WTC11 (cell line): ENCODE measurements around the gene SPATA17. TPM values are rescaled to one million over a fixed set of nuclear protein-coding genes. Genes with fewer than 3 reads are reported as not detected.
A peak's percentile ranks its signal among the peaks of the same experiment; 100 is the strongest.

Source experiments
- ATAC-seq: fragments of 200-7000 bp; cut with Tn5 transposase; 2 replicates; pipeline ENCODE4 v1.10.0; 2021; ENCODE audit warnings: mild to moderate bottlenecking, moderate library complexity
- CTCF ChIA-PET: fragments of 300-600 bp; sonication (Branson Sonifier 250); formaldehyde crosslinking; loops from one replicate; lab custom pipeline; 2021; ENCODE audit warnings: antibody characterized with exemption; lab: Charles Lee
- POLR2A ChIA-PET: fragments of 350-600 bp; sonication (Branson Sonifier 250); formaldehyde crosslinking; loops from one replicate; lab custom pipeline; 2021; ENCODE audit warnings: antibody characterized with exemption; lab: Charles Lee
- DNase-seq: peaks from one replicate; pipeline ENCODE4 v3.0.0; 2021; ENCODE audit warnings: low spot score
- H3K27ac Mint-ChIP-seq: 2 replicates; pipeline ENCODE4 v1.8.0; 2021; ENCODE audit warnings: mixed read lengths
- H3K27me3 Mint-ChIP-seq: 2 replicates; pipeline ENCODE4 v1.8.0; 2021; ENCODE audit warnings: low read depth, mild to moderate bottlenecking, moderate library complexity, mixed read lengths
- H3K36me3 Mint-ChIP-seq: 2 replicates; pipeline ENCODE4 v1.8.0; 2021; ENCODE audit warnings: mixed read lengths
- H3K4me1 Mint-ChIP-seq: 2 replicates; pipeline ENCODE4 v1.8.0; 2022; ENCODE audit warnings: mixed read lengths
- H3K4me3 Mint-ChIP-seq: 2 replicates; pipeline ENCODE4 v1.8.0; 2021; ENCODE audit warnings: mild to moderate bottlenecking, moderate library complexity, mixed read lengths
- H3K9me3 Mint-ChIP-seq: 2 replicates; pipeline ENCODE4 v1.8.0; 2021; ENCODE audit warnings: mixed read lengths
- ATF1 ChIP-seq: sonication (generic); formaldehyde crosslinking; IDR thresholded peaks from 2 replicates; pipeline ENCODE4 v1.8.1; 2023; ENCODE audit warnings: mild to moderate bottlenecking, moderate library complexity, missing genetic modification reagents
- ESRRA ChIP-seq: sonication (generic); formaldehyde crosslinking; IDR thresholded peaks from 2 replicates; pipeline ENCODE4 v1.8.1; 2022; ENCODE audit warnings: mild to moderate bottlenecking, missing genetic modification reagents, borderline replicate concordance
- FOXP1 ChIP-seq: sonication (generic); formaldehyde crosslinking; IDR thresholded peaks from 2 replicates; pipeline ENCODE4 v1.8.0; 2022; ENCODE audit warnings: missing genetic modification reagents, mild to moderate bottlenecking, moderate library complexity, borderline replicate concordance
- HMGA2 ChIP-seq: fragments of 250-450 bp; sonication (Bioruptor Pico); IDR thresholded peaks from 2 replicates; pipeline ENCODE4 v1.4.0; 2021; ENCODE audit warnings: mild to moderate bottlenecking, moderate library complexity
- JAZF1 ChIP-seq: fragments of 250-450 bp; sonication (Bioruptor Pico); IDR thresholded peaks from 2 replicates; pipeline ENCODE4 v1.9.0; 2021; ENCODE audit warnings: moderate library complexity, mild to moderate bottlenecking, inconsistent platforms
- NR2C2 ChIP-seq: sonication (generic); formaldehyde crosslinking; IDR thresholded peaks from 2 replicates; pipeline ENCODE4 v1.8.0; 2022; ENCODE audit warnings: mild to moderate bottlenecking, missing genetic modification reagents
- PREB ChIP-seq: sonication (generic); formaldehyde crosslinking; IDR thresholded peaks from 2 replicates; pipeline ENCODE4 v1.8.1; 2022; ENCODE audit warnings: mild to moderate bottlenecking, missing genetic modification reagents, moderate library complexity, borderline replicate concordance
- SMAD4 ChIP-seq: sonication (generic); formaldehyde crosslinking; IDR thresholded peaks from 2 replicates; pipeline ENCODE4 v1.8.0; 2022; ENCODE audit warnings: mild to moderate bottlenecking, missing genetic modification reagents
- ZNF423 ChIP-seq: fragments of 250-450 bp; sonication (Bioruptor Pico); IDR thresholded peaks from 2 replicates; pipeline ENCODE4 v2.1.2; 2022; ENCODE audit warnings: mild to moderate bottlenecking, moderate library complexity
- ZSCAN18 ChIP-seq: fragments of 250-450 bp; sonication (Bioruptor Pico); IDR thresholded peaks from 2 replicates; pipeline ENCODE4 v2.1.2; 2022; ENCODE audit warnings: mild to moderate bottlenecking, moderate library complexity
- total RNA-seq: library from RNA; stranded (reverse); gene quantifications from 3 replicates; pipeline ENCODE4 v1.2.3, GENCODE V29; 2021
- TF ChIP-seq, protein P1 (sequence below): sonication (generic); formaldehyde crosslinking; IDR thresholded peaks from 2 replicates; pipeline ENCODE4 v1.8.1; 2022; ENCODE audit warnings: low read depth, mild to moderate bottlenecking, moderate library complexity, missing genetic modification reagents, borderline replicate concordance
- TF ChIP-seq, protein P2 (sequence below): sonication (generic); formaldehyde crosslinking; IDR thresholded peaks from 2 replicates; pipeline ENCODE4 v1.8.1; 2023; ENCODE audit warnings: mild to moderate bottlenecking, missing genetic modification reagents, borderline replicate concordance
- TF ChIP-seq, protein P3 (sequence below): sonication (generic); formaldehyde crosslinking; IDR thresholded peaks from 2 replicates; pipeline ENCODE4 v1.8.0; 2022; ENCODE audit warnings: missing genetic modification reagents

Gene SPATA17
- total RNA-seq, 1 experiment from 2014 or later, result 1.3 TPM

DNA sequence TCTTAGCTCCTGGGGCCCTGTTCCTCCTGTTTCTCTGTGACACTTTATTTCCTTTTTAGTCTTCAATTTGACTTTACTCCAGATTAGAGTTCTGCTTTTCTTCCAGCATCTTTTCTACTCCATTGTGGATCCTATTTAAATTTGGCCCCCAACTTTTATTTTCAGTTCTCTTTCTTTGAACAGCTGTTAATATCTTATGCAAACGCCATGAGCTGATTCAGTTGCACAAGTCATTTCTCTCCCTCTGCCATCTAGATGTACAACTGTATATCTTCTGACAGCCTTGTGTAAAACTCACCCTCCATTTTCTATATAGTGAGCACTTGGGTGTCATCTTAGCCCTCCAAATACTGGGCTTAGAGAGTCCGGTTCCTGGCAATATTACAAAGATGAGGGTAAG lies 42.2 kb downstream of the SPATA17 start (continued):
- TF ChIP-seq, protein P1, sequence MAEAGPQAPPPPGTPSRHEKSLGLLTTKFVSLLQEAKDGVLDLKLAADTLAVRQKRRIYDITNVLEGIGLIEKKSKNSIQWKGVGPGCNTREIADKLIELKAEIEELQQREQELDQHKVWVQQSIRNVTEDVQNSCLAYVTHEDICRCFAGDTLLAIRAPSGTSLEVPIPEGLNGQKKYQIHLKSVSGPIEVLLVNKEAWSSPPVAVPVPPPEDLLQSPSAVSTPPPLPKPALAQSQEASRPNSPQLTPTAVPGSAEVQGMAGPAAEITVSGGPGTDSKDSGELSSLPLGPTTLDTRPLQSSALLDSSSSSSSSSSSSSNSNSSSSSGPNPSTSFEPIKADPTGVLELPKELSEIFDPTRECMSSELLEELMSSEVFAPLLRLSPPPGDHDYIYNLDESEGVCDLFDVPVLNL (CRISPR knock-in tag), result no peak
- TF ChIP-seq, protein P2, sequence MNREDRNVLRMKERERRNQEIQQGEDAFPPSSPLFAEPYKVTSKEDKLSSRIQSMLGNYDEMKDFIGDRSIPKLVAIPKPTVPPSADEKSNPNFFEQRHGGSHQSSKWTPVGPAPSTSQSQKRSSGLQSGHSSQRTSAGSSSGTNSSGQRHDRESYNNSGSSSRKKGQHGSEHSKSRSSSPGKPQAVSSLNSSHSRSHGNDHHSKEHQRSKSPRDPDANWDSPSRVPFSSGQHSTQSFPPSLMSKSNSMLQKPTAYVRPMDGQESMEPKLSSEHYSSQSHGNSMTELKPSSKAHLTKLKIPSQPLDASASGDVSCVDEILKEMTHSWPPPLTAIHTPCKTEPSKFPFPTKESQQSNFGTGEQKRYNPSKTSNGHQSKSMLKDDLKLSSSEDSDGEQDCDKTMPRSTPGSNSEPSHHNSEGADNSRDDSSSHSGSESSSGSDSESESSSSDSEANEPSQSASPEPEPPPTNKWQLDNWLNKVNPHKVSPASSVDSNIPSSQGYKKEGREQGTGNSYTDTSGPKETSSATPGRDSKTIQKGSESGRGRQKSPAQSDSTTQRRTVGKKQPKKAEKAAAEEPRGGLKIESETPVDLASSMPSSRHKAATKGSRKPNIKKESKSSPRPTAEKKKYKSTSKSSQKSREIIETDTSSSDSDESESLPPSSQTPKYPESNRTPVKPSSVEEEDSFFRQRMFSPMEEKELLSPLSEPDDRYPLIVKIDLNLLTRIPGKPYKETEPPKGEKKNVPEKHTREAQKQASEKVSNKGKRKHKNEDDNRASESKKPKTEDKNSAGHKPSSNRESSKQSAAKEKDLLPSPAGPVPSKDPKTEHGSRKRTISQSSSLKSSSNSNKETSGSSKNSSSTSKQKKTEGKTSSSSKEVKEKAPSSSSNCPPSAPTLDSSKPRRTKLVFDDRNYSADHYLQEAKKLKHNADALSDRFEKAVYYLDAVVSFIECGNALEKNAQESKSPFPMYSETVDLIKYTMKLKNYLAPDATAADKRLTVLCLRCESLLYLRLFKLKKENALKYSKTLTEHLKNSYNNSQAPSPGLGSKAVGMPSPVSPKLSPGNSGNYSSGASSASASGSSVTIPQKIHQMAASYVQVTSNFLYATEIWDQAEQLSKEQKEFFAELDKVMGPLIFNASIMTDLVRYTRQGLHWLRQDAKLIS (CRISPR knock-in tag), result no peak

DNA sequence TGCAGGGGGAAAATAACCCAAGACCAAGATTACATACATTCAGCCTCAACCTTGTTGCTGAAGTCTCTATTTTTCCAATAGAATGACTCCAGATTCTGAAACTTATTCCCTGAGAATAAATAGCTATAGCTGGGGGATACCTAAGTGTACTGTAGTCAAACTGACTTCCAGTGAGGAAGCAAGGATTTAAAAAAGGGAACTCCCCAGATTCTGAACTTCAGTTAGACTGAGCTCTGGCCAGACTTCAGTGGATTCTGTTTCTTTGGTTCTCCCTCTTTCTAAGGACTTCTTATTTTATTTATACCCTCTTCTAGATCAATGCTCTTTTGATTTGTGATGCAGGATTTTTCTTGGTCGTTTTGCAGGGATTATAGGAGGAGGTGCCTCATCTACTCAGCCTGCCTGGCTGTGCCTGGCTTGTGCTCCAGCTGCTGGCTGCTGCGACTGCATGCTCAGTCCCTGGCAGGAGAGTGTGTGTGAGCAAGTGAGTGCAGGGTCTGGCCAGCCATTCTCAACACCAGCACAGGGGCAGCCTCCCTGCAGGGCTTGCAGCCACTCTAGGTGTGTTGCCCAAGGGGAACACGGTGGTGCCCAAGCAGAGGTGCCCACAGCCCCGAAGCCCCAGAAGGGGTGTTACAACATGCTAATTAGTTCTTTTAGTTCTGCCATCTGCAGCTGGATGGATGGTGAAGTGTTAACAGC lies 43.0 kb downstream of the SPATA17 start:
- DNase-seq (no peak), ATAC-seq (peak; percentile 83)
- no peaks in the 10 kb centered on the region for H3K27me3 Mint-ChIP-seq
- H3K27ac Mint-ChIP-seq, result no peak overlapping the region
- peaks cover 8% of the 10 kb centered on the region; the same call in 1 of the 2 replicates for H3K4me1 Mint-ChIP-seq
- H3K9me3 Mint-ChIP-seq, result no peaks in the 10 kb centered on the region
- H3K36me3 Mint-ChIP-seq, result no peaks in the 10 kb centered on the region
- ChIA-PET POLR2A (no interaction called here), CTCF (no interaction called here)
- H3K4me3 Mint-ChIP-seq, result no peak overlapping the region
- no peak for TF ChIP-seq HMGA2
- no peak for TF ChIP-seq ZSCAN18
- TF ChIP-seq JAZF1 (CRISPR knock-in tag), result no peak

GRCh38 chr1:217681806-217682205 lies 50.7 kb downstream of the SPATA17 start:
- no peak for DNase-seq
- Mint-ChIP-seq H3K27me3 (no peaks in the 10 kb centered on the region), H3K4me1 (no peaks in the 10 kb centered on the region), H3K36me3 (no peaks in the 10 kb centered on the region), H3K9me3 (no peaks in the 10 kb centered on the region), H3K4me3 (no peak overlapping the region), H3K27ac (no peak overlapping the region)
- no peak for TF ChIP-seq SMAD4 (CRISPR knock-in tag)
- TF ChIP-seq ATF1 (CRISPR knock-in tag), result no peak
- ChIA-PET CTCF (interaction anchor here (0.6 kb wide), 1 partner anchor 1083 kb away, joined by 3 read pairs; no protein-coding TSS in a partner anchor), POLR2A (no interaction called here)
- ATAC-seq, result no peak

DNA sequence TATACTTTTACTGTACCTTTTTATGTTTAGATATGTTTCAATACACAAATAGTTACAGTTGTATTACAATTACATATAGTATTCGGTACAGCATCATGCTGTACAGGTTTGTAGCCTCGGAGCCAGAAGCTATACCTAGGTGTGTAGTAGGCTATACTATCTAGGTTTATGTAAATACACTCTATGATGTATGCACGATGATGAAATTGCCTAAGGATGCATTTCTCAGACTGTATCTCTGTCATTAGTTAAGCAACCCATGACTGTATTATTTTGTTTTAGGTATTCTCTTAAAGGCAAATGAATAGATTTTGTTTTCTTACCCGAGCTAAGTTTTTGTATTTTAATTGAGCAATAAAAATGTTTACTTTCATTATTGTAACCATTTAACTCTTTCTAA lies 56.4 kb downstream of the SPATA17 start:
- Mint-ChIP-seq H3K9me3 (no peaks in the 10 kb centered on the region), H3K27ac (no peak overlapping the region), H3K27me3 (no peaks in the 10 kb centered on the region), H3K4me3 (no peak overlapping the region), H3K36me3 (no peaks in the 10 kb centered on the region), H3K4me1 (no peaks in the 10 kb centered on the region)
- POLR2A ChIA-PET, result no interaction called here
- CTCF ChIA-PET, result no interaction called here
- ATAC-seq (no peak), DNase-seq (no peak)
- TF ChIP-seq, protein P3, sequence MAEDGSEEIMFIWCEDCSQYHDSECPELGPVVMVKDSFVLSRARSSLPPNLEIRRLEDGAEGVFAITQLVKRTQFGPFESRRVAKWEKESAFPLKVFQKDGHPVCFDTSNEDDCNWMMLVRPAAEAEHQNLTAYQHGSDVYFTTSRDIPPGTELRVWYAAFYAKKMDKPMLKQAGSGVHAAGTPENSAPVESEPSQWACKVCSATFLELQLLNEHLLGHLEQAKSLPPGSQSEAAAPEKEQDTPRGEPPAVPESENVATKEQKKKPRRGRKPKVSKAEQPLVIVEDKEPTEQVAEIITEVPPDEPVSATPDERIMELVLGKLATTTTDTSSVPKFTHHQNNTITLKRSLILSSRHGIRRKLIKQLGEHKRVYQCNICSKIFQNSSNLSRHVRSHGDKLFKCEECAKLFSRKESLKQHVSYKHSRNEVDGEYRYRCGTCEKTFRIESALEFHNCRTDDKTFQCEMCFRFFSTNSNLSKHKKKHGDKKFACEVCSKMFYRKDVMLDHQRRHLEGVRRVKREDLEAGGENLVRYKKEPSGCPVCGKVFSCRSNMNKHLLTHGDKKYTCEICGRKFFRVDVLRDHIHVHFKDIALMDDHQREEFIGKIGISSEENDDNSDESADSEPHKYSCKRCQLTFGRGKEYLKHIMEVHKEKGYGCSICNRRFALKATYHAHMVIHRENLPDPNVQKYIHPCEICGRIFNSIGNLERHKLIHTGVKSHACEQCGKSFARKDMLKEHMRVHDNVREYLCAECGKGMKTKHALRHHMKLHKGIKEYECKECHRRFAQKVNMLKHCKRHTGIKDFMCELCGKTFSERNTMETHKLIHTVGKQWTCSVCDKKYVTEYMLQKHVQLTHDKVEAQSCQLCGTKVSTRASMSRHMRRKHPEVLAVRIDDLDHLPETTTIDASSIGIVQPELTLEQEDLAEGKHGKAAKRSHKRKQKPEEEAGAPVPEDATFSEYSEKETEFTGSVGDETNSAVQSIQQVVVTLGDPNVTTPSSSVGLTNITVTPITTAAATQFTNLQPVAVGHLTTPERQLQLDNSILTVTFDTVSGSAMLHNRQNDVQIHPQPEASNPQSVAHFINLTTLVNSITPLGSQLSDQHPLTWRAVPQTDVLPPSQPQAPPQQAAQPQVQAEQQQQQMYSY (CRISPR knock-in tag), result no peak
- TF ChIP-seq, protein P1 (CRISPR knock-in tag), result no peak
- TF ChIP-seq ZNF423 (CRISPR knock-in tag) (no peak), FOXP1 (CRISPR knock-in tag) (no peak), PREB (CRISPR knock-in tag) (no peak), NR2C2 (CRISPR knock-in tag) (no peak), JAZF1 (CRISPR knock-in tag) (no peak), ZSCAN18 (no peak), ESRRA (CRISPR knock-in tag) (no peak)
